Globus pallidus (tissue), 1 donor: ENCODE measurements around the gene PBRM1.

Experiments
- DNase-seq: peaks from one replicate; pipeline ENCODE4 v3.0.0-alpha.2; 2015; ENCODE audit warnings: low spot score

PBRM1 gene

DNA sequence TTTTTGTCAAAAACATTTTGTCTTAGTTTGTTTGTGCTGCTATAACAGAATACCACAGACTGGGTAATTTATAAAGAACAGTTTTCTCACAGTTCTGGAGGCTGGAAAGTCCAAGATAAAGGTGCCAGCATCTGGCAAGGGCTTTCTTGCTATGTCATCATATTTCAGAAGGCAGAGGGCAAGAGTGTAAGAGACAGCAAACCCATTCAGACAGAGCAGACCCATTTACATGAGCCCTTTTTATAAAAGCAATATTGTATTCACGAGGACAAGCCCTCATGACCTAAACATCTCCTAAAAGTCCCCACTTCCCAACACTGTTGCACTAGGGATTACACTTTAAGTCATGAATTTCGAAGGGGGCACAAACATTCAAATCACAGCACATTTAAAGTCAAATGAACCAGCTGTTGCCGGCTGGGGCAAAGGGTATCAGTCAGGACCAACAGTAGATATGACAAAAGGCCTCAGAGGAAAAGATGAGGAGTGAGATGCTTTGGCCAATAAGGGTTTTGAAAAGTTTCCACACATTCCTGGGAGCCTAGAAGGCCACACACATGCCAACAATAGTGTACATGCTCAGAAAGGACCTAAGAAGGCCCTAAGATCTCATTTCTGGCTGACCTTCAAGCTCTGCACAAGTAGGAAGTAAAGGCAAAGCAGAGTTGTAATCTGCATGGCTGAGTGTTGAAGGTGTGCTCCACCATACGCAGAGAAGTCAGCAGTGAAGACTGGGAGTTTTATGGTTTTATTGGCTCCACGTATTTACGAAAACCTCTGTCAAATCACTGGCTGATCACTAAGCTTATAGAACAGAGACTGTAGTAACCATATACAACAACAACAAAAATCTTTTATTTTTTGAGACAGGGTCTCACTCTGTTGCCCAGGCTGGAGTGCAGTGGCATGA lies 111.4 kb downstream of the PBRM1 start:
- no peak for DNase-seq

DNA sequence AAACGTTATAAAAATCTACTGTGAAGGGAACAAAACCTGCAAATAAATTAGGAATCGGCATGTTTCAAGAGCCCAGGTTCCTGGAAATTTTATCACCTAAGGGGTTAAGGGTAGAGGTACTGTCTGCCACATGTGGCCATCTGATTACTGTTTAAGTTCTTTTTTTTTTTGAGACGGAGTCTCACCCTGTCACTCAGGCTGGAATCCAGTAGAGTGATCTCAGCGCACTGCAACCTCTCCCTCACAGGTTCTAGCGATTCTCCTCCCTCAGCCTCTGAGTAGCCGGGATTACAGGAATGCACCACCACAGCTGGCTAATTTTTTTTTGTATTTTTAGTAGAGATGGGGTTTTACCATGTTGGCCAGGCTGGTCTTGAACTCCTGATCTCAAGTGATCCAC lies 113.5 kb downstream of the PBRM1 start:
- DNase-seq = no peak

DNA sequence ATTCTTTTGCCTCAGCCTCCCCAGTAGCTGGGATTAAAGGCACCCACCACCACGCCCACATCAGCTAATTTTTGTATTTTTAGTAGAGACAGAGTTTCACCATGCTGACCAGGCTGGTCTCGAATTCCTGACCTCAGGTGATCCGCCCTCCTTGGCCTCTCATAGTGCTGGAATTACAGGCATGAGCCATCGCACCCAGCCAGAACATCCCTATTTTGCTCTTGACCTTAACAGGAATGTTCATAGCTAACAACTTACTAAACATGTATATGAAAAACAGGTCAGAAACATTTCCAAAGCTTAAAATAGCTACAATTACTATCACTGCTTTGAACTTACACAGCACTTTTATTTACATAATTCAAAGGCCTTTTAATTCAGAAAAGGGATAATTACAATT lies 115.6 kb downstream of the PBRM1 start:
- DNase-seq = no peak

- no peak for DNase-seq
These were observed 117.6 kb downstream of the PBRM1 start for GRCh38 chr3:52568069-52568468.

GRCh38 chr3:52563984-52564383 lies 121.7 kb downstream of the PBRM1 start:
- no peak for DNase-seq

DNA sequence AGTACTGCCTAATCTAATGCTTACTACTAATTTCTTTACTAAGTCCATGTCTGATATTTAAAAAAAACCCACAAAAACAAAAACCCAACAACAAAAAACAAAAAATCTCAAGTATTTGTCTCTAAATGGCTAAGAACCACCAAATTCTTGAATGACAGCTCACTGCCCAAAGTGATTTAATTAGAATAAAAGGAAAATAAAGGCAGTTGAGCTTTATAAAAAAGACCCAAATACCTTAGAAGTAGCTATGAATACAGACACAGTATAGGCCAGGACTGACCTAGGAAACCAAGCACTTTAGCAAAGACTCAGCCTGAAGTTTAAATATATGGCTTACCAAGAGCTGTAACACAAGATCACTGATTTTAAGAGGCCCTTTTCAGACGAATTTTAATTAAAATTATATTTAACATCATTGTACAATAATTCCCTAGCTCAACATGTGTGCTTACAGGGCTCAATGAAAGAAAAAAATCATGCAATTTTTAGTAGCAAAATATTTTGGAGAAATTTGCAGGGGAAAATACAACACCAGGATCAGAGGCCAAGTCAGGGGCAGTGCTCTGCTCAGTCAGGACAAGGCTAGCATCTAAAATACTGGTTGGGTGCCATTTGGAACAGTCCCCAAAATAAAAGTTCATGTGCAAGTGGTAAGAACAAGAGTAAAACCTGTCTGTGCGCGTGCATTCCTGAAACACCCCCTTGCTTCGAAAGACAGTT lies 124.5 kb downstream of the PBRM1 start:
- no peak for DNase-seq

- DNase-seq = no peak
These were observed 127.3 kb downstream of the PBRM1 start for GRCh38 chr3:52558436-52558835.

DNA sequence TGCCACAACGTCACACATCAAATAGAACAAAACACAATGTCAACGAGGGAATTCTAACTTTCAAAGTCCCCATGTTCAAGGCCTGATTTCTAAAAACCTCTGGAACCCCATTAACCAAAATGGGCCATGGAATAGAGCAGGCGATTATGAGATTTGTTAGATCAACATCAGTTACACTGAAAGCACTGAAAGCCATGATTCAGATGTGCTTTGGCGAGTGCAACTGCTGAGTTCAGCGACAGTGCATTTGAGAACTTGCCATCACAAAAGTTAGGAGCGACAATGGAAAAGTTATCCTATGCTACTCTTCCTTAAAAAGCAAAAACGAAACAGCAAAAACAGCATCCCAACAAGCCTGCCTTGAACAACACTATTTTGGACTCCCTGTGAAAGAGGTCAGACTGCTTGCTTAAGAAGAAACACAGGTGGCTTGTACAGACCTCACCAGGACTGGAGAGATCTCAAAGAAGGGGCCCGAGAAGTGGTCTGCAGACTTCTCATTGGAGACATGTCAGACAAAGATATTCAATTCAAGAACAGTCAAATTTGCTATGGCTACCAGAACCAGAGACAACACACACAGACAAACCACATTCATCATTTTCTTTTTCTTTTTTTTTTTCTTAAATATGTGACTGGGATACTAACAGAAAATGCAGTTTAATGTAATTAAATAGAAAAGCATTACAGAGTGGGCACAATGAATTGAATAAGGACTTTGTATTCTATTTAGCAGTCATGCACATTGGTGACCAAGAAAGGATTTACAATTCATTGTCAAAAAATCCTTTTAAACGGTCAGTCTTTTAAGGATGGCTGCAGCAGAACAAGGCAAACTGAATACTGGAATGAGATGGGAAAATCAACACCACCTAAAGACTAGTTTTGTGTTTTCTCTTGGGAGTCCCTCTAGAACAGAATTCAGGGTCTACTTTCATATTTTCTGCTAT lies 128.4 kb downstream of the PBRM1 start:
- DNase-seq = no peak

- no peak for DNase-seq
These were observed 130.7 kb downstream of the PBRM1 start for GRCh38 chr3:52555056-52555455.

GRCh38 chr3:52554026-52554755 lies 131.5 kb downstream of the PBRM1 start:
- no peak for DNase-seq

- no peak for DNase-seq
These were observed 133.6 kb downstream of the PBRM1 start for GRCh38 chr3:52552089-52552488.

DNA sequence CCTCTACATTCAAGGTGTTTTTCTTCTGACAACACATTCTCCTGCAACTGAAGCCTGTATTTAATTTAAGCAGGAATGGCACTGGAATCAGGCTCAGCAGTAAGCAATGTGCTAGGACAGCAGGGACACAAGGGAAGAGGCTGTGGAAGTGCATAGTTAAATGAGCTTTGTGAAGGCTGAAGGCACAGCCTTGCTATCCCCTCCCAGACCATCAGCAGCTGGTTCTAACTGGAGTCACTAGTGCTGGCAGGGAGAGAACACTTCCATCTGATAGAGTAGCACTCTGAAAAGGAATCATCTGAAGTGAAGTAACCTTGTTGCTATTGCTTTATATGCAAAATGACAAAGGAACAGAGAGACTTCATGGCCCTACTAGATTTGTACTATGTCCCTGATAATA lies 134.6 kb downstream of the PBRM1 start:
- DNase-seq = no peak

DNA sequence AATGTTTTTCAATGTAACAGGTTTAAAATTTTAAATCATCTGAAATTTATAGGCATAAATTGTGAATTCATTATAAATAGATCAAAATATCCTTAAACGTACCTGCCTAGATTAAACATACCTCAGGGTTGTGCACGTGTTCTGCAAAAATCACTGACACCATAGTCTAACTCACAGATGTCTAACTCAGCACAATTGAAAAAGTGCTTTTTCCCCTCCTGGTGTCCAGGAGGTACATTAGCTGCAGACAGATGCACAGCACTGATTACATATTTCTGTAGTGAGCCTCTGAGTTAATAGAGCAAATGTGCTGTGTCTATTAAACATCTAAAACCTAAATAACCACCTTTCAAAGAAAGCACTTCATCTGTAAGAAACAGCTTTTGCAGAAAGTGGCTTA lies 138.6 kb downstream of the PBRM1 start:
- DNase-seq = no peak

DNA sequence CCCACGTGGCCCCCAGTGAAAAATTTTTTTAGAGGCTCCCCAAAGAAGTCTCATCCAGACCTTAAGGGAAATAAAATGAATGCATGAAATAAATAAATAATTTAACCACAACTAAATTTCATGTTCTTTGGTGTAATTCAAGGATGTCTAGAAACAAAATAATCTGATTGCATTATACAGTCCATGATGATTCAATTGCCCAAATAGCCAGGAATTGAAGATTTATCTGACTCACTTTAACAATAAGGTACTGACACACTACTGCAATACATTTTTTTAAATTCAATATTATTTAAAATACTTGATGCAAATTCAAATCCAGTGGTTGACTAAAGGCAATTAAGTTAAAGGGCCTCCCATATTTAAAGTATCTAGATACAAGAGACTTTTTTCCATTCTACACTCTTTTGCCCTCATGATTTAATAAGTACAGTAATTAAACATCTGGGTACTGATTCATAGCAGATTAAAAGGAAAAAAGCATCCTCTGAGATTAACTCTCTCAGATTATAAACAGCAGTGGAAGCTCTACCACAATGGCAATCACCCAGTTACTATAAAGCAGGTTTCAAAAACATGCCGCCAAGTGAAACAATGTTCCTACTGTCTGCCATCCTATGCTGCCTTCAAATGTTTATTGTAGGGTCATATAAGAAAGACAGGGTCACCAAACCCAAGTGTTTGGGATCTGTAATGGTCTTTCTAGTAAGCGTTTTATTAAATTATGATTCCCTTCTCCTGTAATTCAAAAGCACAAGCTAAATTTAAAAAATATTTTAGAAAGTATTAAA lies 139.4 kb downstream of the PBRM1 start:
- no peak for DNase-seq

DNA sequence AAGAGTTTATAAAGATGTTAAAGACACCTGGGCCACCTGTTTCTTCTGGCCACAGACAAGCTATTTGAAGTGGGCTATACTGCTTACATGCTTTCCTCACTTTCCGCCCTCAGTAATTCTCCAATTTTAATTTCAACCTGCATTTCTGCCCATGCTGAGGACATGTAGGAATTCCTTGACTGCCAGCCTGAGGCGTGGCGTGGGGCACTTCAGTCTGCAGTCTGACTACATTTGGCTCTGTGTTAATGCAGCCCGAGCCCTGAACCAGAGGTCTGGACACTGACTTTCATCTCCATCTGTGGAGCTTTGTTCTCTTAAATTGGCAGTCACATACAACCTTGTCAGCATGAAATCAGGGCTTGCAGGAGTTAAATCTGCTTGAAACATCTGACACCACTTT lies 140.8 kb downstream of the PBRM1 start:
- DNase-seq = no peak

DNA sequence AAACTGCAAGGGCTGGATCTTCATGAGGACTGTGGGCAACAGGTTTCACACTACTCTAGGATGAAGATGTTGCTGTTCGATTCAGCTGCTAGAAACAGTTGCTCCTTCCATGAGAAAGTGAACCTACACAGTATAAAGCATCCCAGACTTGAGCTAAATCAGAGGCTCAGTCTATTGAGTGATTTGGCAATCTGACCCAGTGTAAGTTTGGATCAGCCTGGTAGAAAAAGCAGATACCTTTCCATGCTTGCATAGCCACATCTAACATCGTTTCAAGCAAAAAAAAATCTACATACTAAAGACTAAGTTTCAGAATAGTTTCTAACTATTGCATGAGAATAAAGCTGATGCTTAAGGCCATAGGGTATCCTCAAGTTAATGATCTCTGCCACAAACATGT lies 144.7 kb downstream of the PBRM1 start:
- no peak for DNase-seq

GRCh38 chr3:52539010-52539653 lies 146.6 kb downstream of the PBRM1 start:
- no peak for DNase-seq

GRCh38 chr3:52537726-52538421 lies 147.8 kb downstream of the PBRM1 start:
- DNase-seq = no peak

GRCh38 chr3:52537165-52537620 lies 148.5 kb downstream of the PBRM1 start:
- no peak for DNase-seq
